Natural killer cell (primary cell): Measurements from ENCODE around the gene ATP1B3. TPM values are rescaled to one million over a fixed set of nuclear protein-coding genes. Genes with fewer than 3 reads are reported as not detected.

Experiments used
- ATAC-seq, 3 donors: fragments of 150-1000 bp in 2 of 3; fragments of 200-7000 bp in 1 of 3; cut with Tn5 transposase; 1 replicate in 1 of 3; 2 replicates in 2 of 3; pipeline ENCODE4 v1.10.0; 2021; ENCODE audit warnings: mild to moderate bottlenecking in 2 of 3, moderate library complexity in 2 of 3
- DNase-seq, 2 donors: peaks; one replicate each; pipeline versions ENCODE4 v3.0.0 to v3.0.0-alpha.2; 2013 to 2021; ENCODE audit warnings: mixed read lengths in 1 of 2
- H3K27ac ChIP-seq: one replicate; pipeline ENCODE4 v1.5.1; 2013; ENCODE audit warnings: mild to moderate bottlenecking, low read length
- H3K27me3 ChIP-seq: one replicate; pipeline ENCODE4 v1.6.1; 2013; ENCODE audit warnings: low read length; ENCODE audit not compliant: control insufficient read depth, insufficient read depth
- H3K36me3 ChIP-seq: one replicate; pipeline ENCODE4 v1.6.1; 2013; ENCODE audit warnings: low read length; ENCODE audit not compliant: control insufficient read depth, insufficient read depth
- H3K4me1 ChIP-seq: one replicate; pipeline ENCODE4 v1.6.1; 2013; ENCODE audit warnings: low read length; ENCODE audit not compliant: control insufficient read depth, insufficient read depth
- H3K4me3 ChIP-seq: one replicate; pipeline ENCODE4 v1.5.1; 2013; ENCODE audit warnings: low read length
- H3K9me3 ChIP-seq: one replicate; pipeline ENCODE4 v1.6.1; 2013; ENCODE audit warnings: low read length; ENCODE audit not compliant: control insufficient read depth, insufficient read depth
- H3K27ac Mint-ChIP-seq, 2 donors: one replicate each; pipeline ENCODE4 v1.8.0; 2022; ENCODE audit warnings: mild to moderate bottlenecking in 2 of 2, mixed read lengths in 2 of 2, moderate library complexity in 1 of 2
- H3K27me3 Mint-ChIP-seq, 2 donors: one replicate each; pipeline ENCODE4 v1.8.0; 2022; ENCODE audit warnings: low read depth in 2 of 2, mixed read lengths in 2 of 2
- H3K36me3 Mint-ChIP-seq: one replicate; pipeline ENCODE4 v1.8.0; 2022; ENCODE audit warnings: mixed read lengths
- H3K4me1 Mint-ChIP-seq, 2 donors: one replicate each; pipeline ENCODE4 v1.8.0; 2022; ENCODE audit warnings: mixed read lengths in 2 of 2
- H3K4me3 Mint-ChIP-seq: one replicate; pipeline ENCODE4 v1.8.0; 2022; ENCODE audit warnings: mild to moderate bottlenecking, moderate library complexity, mixed read lengths
- H3K9me3 Mint-ChIP-seq, 2 donors: one replicate each; pipeline ENCODE4 v1.8.0; 2022; ENCODE audit warnings: mixed read lengths in 2 of 2
- WGBS: methylation state at CpG from one replicate; pipeline ENCODE4 v1.1.7; 2013; ENCODE audit warnings: missing lambda C conversion rate; ENCODE audit not compliant: insufficient coverage; 5-methylcytosine and 5-hydroxymethylcytosine counted together
- intact Hi-C: fragments of 100-400 bp; cut with micrococcal nuclease; formaldehyde crosslinking; loops from one replicate; pipeline ENCODE4 v1.14.2; 2022
- total RNA-seq, 4 donors: library from RNA; stranded (reverse); fragments of 120-200 nt in 1 of 4; gene quantifications; one replicate each; pipeline versions ENCODE4 v1.2.3 to v1.2.4, GENCODE V29; 2013 to 2022
- TF ChIP-seq, protein P1 (sequence below): fragments of 200-600 bp; IDR thresholded peaks from one replicate; pipeline ENCODE4 v1.8.0; 2022; ENCODE audit warnings: antibody characterized with exemption

The ATP1B3 gene
- 10 to 100 TPM; 46.7 to 81.1 (median 78.2) TPM for total RNA-seq
- 34.5 TPM for total RNA-seq (2013)

DNA sequence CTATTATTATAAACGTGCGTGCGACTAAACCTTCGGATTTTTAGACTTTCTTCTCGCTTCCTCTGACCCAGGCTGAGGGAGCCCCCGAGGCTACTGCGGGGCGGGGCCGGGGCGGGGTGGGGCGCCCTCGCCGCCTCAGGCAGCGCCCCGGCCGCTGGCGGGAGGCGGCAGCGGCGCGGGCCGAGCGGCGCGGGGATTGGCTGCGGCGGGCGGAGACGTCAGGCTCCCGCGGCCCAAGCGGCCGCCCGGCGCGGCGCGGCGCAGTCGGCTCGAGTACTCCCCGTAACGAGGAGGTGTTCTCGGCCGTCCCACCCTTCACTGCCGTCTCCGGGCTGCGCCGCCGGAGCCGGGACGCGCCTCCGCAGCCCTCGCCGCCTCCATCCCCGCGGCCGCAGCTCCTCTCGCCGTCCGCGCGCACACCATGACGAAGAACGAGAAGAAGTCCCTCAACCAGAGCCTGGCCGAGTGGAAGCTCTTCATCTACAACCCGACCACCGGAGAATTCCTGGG, at the start of gene ATP1B3:
Gene ATP1B3, plus strand, starts transcription at position 263 of the 510 bp plus-strand sequence. Its CDS starts 159 bp downstream, at position 422.
- H3K4me3 ChIP-seq, result peak within 1 kb of the TSS; percentile 64
- ATAC-seq (peak; percentile 77 to 90 (median 85)), DNase-seq (peak; percentile 78 to 91)
- no peaks in the 10 kb centered on the region for H3K9me3 ChIP-seq
- peaks cover 27 to 32% of the 10 kb centered on the region in 2 donors for H3K4me1 Mint-ChIP-seq
- TF ChIP-seq, protein P1, sequence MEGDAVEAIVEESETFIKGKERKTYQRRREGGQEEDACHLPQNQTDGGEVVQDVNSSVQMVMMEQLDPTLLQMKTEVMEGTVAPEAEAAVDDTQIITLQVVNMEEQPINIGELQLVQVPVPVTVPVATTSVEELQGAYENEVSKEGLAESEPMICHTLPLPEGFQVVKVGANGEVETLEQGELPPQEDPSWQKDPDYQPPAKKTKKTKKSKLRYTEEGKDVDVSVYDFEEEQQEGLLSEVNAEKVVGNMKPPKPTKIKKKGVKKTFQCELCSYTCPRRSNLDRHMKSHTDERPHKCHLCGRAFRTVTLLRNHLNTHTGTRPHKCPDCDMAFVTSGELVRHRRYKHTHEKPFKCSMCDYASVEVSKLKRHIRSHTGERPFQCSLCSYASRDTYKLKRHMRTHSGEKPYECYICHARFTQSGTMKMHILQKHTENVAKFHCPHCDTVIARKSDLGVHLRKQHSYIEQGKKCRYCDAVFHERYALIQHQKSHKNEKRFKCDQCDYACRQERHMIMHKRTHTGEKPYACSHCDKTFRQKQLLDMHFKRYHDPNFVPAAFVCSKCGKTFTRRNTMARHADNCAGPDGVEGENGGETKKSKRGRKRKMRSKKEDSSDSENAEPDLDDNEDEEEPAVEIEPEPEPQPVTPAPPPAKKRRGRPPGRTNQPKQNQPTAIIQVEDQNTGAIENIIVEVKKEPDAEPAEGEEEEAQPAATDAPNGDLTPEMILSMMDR, result no peak
- no peaks in the 10 kb centered on the region for H3K27me3 ChIP-seq
- intact Hi-C loops, result loop anchor here (5.0 kb wide), 2 partner anchors 36 to 79 kb away; no protein-coding TSS in a partner anchor
- H3K27me3 Mint-ChIP-seq, result no peaks in the 10 kb centered on the region
- no peaks in the 10 kb centered on the region for H3K36me3 Mint-ChIP-seq
- H3K27ac ChIP-seq, result peak within 1 kb of the TSS; percentile 94
- H3K36me3 ChIP-seq, result no peaks in the 10 kb centered on the region
- peaks cover 6% of the 10 kb centered on the region for H3K4me1 ChIP-seq
- H3K27ac Mint-ChIP-seq, result peak within 1 kb of the TSS; percentile 81 to 95
- no peaks in the 10 kb centered on the region for H3K9me3 Mint-ChIP-seq
- under 1% methylated on average over 69 of the region's 69 CpGs for WGBS
- H3K4me3 Mint-ChIP-seq, result peak within 1 kb of the TSS; percentile 96

DNA sequence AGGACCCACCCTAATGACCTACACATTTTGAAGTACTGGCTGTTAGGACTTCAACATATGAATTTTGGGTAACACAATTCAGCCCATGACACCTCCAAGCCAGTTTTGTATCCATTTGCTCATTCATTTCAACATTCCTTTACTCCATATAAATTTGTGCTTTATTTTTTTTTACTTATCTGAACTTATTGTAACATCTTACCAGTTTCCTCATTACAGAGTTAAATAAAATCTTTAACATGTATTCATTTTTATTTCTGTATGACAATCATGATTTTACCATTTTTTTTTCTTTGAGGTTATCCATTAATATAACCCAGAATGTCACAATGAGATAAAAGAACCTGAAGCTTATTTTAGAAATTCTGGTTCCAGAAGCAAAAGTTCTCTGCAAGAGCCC, 48.0 kb upstream of the ATP1B3 start:
- no peaks in the 10 kb centered on the region for H3K27me3 ChIP-seq
- H3K9me3 Mint-ChIP-seq, result no peaks in the 10 kb centered on the region
- no peak for DNase-seq
- no peaks in the 10 kb centered on the region for H3K4me1 Mint-ChIP-seq
- no peaks in the 10 kb centered on the region for H3K36me3 Mint-ChIP-seq
- H3K36me3 ChIP-seq, result no peaks in the 10 kb centered on the region
- H3K27ac ChIP-seq, result no peak overlapping the region
- H3K27me3 Mint-ChIP-seq, result no peaks in the 10 kb centered on the region
- H3K27ac Mint-ChIP-seq, result no peak overlapping the region
- intact Hi-C loops, result no loop called here
- no peaks in the 10 kb centered on the region for H3K9me3 ChIP-seq
- no peak overlapping the region for H3K4me3 ChIP-seq
- no peak overlapping the region for H3K4me3 Mint-ChIP-seq
- TF ChIP-seq, protein P1, result no peak
- ATAC-seq, result no peak
- no peaks in the 10 kb centered on the region for H3K4me1 ChIP-seq

- no peak overlapping the region for H3K27ac ChIP-seq
- no peak overlapping the region for H3K4me3 ChIP-seq
- Mint-ChIP-seq H3K4me1 (no peaks in the 10 kb centered on the region), H3K27ac (no peak overlapping the region), H3K4me3 (no peak overlapping the region), H3K36me3 (no peaks in the 10 kb centered on the region), H3K9me3 (no peaks in the 10 kb centered on the region), H3K27me3 (no peaks in the 10 kb centered on the region)
- TF ChIP-seq, protein P1, result no peak
- no peaks in the 10 kb centered on the region for H3K9me3 ChIP-seq
- 80% methylated on average over 2 of the region's 2 CpGs for WGBS
- H3K4me1 ChIP-seq, result no peaks in the 10 kb centered on the region
- ATAC-seq (no peak), DNase-seq (no peak)
- intact Hi-C loops, result no loop called here
- H3K27me3 ChIP-seq, result no peaks in the 10 kb centered on the region
- no peaks in the 10 kb centered on the region for H3K36me3 ChIP-seq
These were observed 47.6 kb upstream of the ATP1B3 start for GRCh38 chr3:141828890-141829289.

DNA sequence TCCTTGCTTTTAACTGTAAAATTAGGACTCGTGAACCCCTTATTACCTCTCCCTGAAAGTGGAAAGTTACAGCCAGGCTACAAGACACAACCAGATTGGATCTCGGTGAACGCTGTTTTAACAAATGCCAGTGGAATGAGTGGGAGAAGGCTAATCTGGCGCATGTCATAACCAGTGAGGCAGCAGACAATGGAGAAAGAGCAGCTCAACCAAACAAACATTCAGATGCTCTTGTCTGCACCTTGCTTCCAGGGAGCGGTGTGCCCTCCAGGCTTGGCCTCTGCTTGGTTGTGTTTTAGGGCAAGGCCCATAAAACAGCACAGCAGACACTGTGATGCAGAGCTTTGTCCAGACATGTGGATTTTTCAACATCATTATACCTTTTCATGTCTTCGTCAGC, 45.9 kb upstream of the ATP1B3 start:
- no peaks in the 10 kb centered on the region for H3K4me1 ChIP-seq
- Mint-ChIP-seq H3K36me3 (no peaks in the 10 kb centered on the region), H3K4me3 (no peak overlapping the region), H3K4me1 (no peaks in the 10 kb centered on the region), H3K9me3 (no peaks in the 10 kb centered on the region), H3K27me3 (no peaks in the 10 kb centered on the region), H3K27ac (no peak overlapping the region)
- no peaks in the 10 kb centered on the region for H3K36me3 ChIP-seq
- H3K27me3 ChIP-seq, result no peaks in the 10 kb centered on the region
- no peak overlapping the region for H3K27ac ChIP-seq
- H3K4me3 ChIP-seq, result no peak overlapping the region
- ATAC-seq (no peak), DNase-seq (no peak)
- intact Hi-C loops, result no loop called here
- TF ChIP-seq, protein P1, result no peak
- H3K9me3 ChIP-seq, result no peaks in the 10 kb centered on the region
- 92% methylated on average over 6 of the region's 6 CpGs for WGBS
